Keratinocyte (primary cell): ENCODE measurements around the gene RHOJ.

Experiments
- CTCF ChIP-seq, 3 experiments: IDR thresholded peaks in 1 of 3; conservative IDR thresholded peaks in 1 of 3; optimal IDR thresholded peaks in 1 of 3; 2 replicates in 2 of 3; 3 replicates in 1 of 3; pipeline versions ENCODE3 to v1.5.1; 2011; ENCODE audit warnings: low read length in 3 of 3, mild to moderate bottlenecking in 3 of 3, moderate library complexity in 2 of 3, control low read depth in 1 of 3, inconsistent platforms in 1 of 3; ENCODE audit not compliant: insufficient read depth in 2 of 3; ENCODE audit errors: extremely low read depth in 1 of 3
- EZH2 ChIP-seq: IDR thresholded peaks from one replicate; pipeline ENCODE4 v1.6.1; 2012; ENCODE audit warnings: inconsistent platforms, mild to moderate bottlenecking, low read length, moderate library complexity

DNA sequence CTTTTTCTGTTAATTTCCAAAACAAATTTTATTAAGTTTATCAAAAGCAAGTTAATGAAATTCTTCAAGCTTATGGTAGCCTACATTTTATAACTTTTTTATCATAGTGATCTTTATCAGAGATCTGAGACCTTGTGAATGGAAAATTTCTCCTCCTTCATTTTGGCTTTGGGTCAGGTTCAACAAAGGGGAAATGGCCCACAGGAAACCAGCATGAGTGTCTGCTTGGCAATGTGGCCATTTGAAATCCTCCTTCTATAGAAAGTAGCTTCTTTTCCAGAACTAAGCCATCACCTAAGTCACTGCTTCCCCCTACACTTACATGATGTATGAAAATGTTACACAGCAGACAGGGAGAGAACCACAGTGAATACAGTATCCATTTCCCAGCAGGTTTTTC lies 1.6 kb downstream of the RHOJ start:
- TF ChIP-seq EZH2 (no peak), CTCF (optimal IDR thresholded peaks at IDR 0.05 in 1 of 3, IDR thresholded peaks at IDR 0.05 in 1 of 3, conservative IDR thresholded peaks at IDR 0.05 in 1 of 3; ENCODE audit: extremely low read depth in 1 of 3, insufficient read depth in 2 of 3, low read length in 3 of 3) (no peak)
